Activated T-helper 2 cell treated with anti-CD3 and anti-CD28 coated beads, Interferon-gamma antibody, Interleukin-2, Interleukin-4, amounts not matched to agents 10 μg/mL and 5 μg/mL and 100 μg/mL, durations not matched to agents 14 hours and 24 hours and 36 hours (primary cell): ENCODE data around the gene NRROS. TPM values are rescaled to one million over a fixed set of nuclear protein-coding genes. Genes with fewer than 3 reads are reported as not detected.
A peak's percentile ranks its signal among the peaks of the same experiment; 100 is the strongest.

ENCODE experiments used
- DNase-seq: peaks from one replicate; pipeline ENCODE4 v3.0.0; 2021; ENCODE audit warnings: low spot score
- H3K27ac Mint-ChIP-seq: one replicate; pipeline ENCODE4 v1.8.0; 2021; ENCODE audit warnings: mixed read lengths
- H3K27me3 Mint-ChIP-seq: one replicate; pipeline ENCODE4 v1.8.0; 2021; ENCODE audit warnings: low read depth, mixed read lengths
- H3K36me3 Mint-ChIP-seq: one replicate; pipeline ENCODE4 v1.8.0; 2021; ENCODE audit warnings: low read depth, mixed read lengths
- H3K4me1 Mint-ChIP-seq: one replicate; pipeline ENCODE4 v1.8.0; 2021; ENCODE audit warnings: low read depth, mixed read lengths
- H3K4me3 Mint-ChIP-seq: one replicate; pipeline ENCODE4 v1.8.0; 2021; ENCODE audit warnings: low read depth, mild to moderate bottlenecking, moderate library complexity, mixed read lengths
- H3K9me3 Mint-ChIP-seq: one replicate; pipeline ENCODE4 v1.8.0; 2021; ENCODE audit warnings: mixed read lengths
- intact Hi-C: fragments of 100-400 bp; cut with micrococcal nuclease; formaldehyde crosslinking; loops from one replicate; pipeline ENCODE4 v1.15.1; 2023
- total RNA-seq: library from RNA; stranded (reverse); gene quantifications from 2 replicates; pipeline ENCODE4 v1.2.3, GENCODE V29; 2022

The NRROS gene
- total RNA-seq, 1 donor from 2014 or later = 51.4 TPM

GRCh38 chr3:196659901-196660351, 20.4 kb downstream of the NRROS start:
- Mint-ChIP-seq H3K9me3 (no peaks in the 10 kb centered on the region), H3K4me1 (peaks cover 7% of the 10 kb centered on the region), H3K27me3 (no peaks in the 10 kb centered on the region), H3K36me3 (peaks cover 70% of the 10 kb centered on the region), H3K4me3 (no peak overlapping the region), H3K27ac (no peak overlapping the region)
- no peak for DNase-seq
- intact Hi-C loops = no loop called here

- Mint-ChIP-seq H3K27me3 (no peaks in the 10 kb centered on the region), H3K9me3 (no peaks in the 10 kb centered on the region)
- intact Hi-C loops = no loop called here
These were observed 21.1 kb downstream of the NRROS start for GRCh38 chr3:196660381-196661166.

GRCh38 chr3:196661400-196661799, 21.9 kb downstream of the NRROS start:
- no peak overlapping the region for H3K4me3 Mint-ChIP-seq
- H3K27me3 Mint-ChIP-seq = no peaks in the 10 kb centered on the region
- H3K36me3 Mint-ChIP-seq = peaks cover 66% of the 10 kb centered on the region
- H3K27ac Mint-ChIP-seq = no peak overlapping the region
- intact Hi-C loops = no loop called here
- DNase-seq = no peak
- H3K4me1 Mint-ChIP-seq = peaks cover 7% of the 10 kb centered on the region
- H3K9me3 Mint-ChIP-seq = no peaks in the 10 kb centered on the region

More at GRCh38 chr3:196660381-196661166, 21.1 kb downstream of the NRROS start:
- Mint-ChIP-seq H3K36me3 (peaks cover 67% of the 10 kb centered on the region), H3K27ac (no peak overlapping the region), H3K4me3 (no peak overlapping the region), H3K4me1 (peaks cover 7% of the 10 kb centered on the region)
- DNase-seq = no peak

- Mint-ChIP-seq H3K9me3 (no peaks in the 10 kb centered on the region), H3K27me3 (no peaks in the 10 kb centered on the region), H3K36me3 (peaks cover 62% of the 10 kb centered on the region), H3K4me3 (no peak overlapping the region), H3K27ac (no peak overlapping the region), H3K4me1 (peaks cover 6% of the 10 kb centered on the region)
- DNase-seq = no peak
- intact Hi-C loops = no loop called here
These were observed 22.5 kb downstream of the NRROS start for GRCh38 chr3:196662033-196662432.

- intact Hi-C loops = no loop called here
- H3K4me1 Mint-ChIP-seq = peaks cover 6% of the 10 kb centered on the region
These were observed 23.4 kb downstream of the NRROS start for GRCh38 chr3:196662711-196663571.

GRCh38 chr3:196666001-196666867, 26.7 kb downstream of the NRROS start:
- H3K4me1 Mint-ChIP-seq = peaks cover 16% of the 10 kb centered on the region
- no peak overlapping the region for H3K27ac Mint-ChIP-seq
- H3K27me3 Mint-ChIP-seq = no peaks in the 10 kb centered on the region
- H3K9me3 Mint-ChIP-seq = no peaks in the 10 kb centered on the region
- intact Hi-C loops = no loop called here
- H3K36me3 Mint-ChIP-seq = peaks cover 32% of the 10 kb centered on the region
- H3K4me3 Mint-ChIP-seq = no peak overlapping the region
- no peak for DNase-seq

More at GRCh38 chr3:196662711-196663571, 23.4 kb downstream of the NRROS start:
- H3K36me3 Mint-ChIP-seq = peaks cover 52% of the 10 kb centered on the region
- no peaks in the 10 kb centered on the region for H3K27me3 Mint-ChIP-seq
- no peak for DNase-seq
- H3K9me3 Mint-ChIP-seq = no peaks in the 10 kb centered on the region
- no peak overlapping the region for H3K27ac Mint-ChIP-seq
- H3K4me3 Mint-ChIP-seq = no peak overlapping the region

- intact Hi-C loops = no loop called here
- Mint-ChIP-seq H3K4me3 (no peak overlapping the region), H3K27me3 (no peaks in the 10 kb centered on the region), H3K4me1 (peaks cover 20% of the 10 kb centered on the region), H3K27ac (no peak overlapping the region), H3K9me3 (no peaks in the 10 kb centered on the region), H3K36me3 (peaks cover 23% of the 10 kb centered on the region)
- no peak for DNase-seq
These were observed 27.7 kb downstream of the NRROS start for GRCh38 chr3:196667056-196667825.

DNA sequence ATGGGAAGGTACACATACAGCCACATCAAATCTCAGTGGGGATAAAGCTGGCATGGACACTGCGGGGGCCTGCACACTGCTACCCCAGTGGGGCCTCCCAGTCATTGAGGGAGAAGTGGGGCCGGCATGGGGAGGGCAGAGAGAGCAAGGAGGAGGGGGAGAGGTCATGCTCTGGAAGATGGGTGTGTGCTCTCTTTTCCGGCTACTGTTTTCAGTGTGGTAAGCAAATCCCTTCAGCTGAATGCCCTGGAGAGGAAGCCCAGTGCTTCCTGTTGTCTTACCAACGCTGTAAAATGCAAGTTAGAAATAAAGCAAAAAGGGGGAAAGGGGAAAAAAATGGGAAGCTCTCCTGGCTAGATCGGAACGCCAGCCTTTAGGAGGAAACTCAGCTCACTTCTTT, 30.8 kb downstream of the NRROS start:
- DNase-seq = no peak
- H3K4me3 Mint-ChIP-seq = peak overlapping the region; percentile 17
- H3K27ac Mint-ChIP-seq = peak overlapping the region; percentile 16
- H3K9me3 Mint-ChIP-seq = peaks cover 4% of the 10 kb centered on the region
- peaks cover 20% of the 10 kb centered on the region for H3K36me3 Mint-ChIP-seq
- no peaks in the 10 kb centered on the region for H3K27me3 Mint-ChIP-seq
- H3K4me1 Mint-ChIP-seq = peaks cover 16% of the 10 kb centered on the region
- intact Hi-C loops = no loop called here

DNA sequence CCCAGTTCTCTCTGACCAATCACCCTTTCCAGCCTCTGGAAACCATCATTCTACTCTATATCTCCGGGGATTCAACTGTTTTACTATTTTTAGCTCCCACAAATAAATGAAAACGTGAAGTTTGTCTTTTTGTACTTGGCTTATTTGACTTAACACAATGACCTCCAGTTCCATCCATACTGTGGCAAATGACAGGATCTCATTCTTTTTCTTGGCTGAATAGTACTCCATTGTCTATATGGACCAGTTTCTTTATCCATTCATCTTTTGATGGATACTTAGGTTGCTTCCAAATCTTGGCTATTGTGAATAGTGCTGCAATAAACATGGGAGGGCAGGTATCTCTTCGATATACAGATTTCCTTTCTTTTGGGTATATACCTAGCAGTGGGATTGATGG, 34.1 kb downstream of the NRROS start:
- Mint-ChIP-seq H3K4me3 (no peak overlapping the region), H3K36me3 (peaks cover 12% of the 10 kb centered on the region), H3K27ac (no peak overlapping the region), H3K9me3 (peaks cover 4% of the 10 kb centered on the region), H3K27me3 (no peaks in the 10 kb centered on the region), H3K4me1 (peaks cover 35% of the 10 kb centered on the region)
- intact Hi-C loops = no loop called here
- DNase-seq = no peak

DNA sequence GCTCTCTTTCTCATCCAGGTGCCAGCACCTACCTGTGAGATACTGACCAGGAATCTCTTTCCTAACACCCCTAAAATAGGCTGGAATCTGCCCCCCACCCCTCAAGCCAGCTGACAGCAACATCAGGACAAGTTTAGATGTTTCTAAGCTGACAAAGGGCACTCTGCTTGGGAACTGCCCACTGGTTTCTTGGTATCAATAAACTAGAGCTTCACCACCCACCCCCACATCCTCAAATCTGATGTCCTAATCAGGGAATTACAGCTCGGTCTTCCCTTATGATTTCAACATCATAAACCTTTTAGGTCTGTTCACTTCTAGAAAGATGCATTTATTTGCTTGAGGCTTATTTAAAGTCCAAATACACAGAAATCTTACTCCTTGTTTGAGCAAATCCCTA, 37.9 kb downstream of the NRROS start:
- Mint-ChIP-seq H3K27me3 (no peaks in the 10 kb centered on the region), H3K4me3 (no peak overlapping the region), H3K9me3 (peaks cover 9% of the 10 kb centered on the region), H3K27ac (no peak overlapping the region), H3K4me1 (peaks cover 23% of the 10 kb centered on the region), H3K36me3 (peaks cover 18% of the 10 kb centered on the region)
- no peak for DNase-seq
- intact Hi-C loops = no loop called here

- Mint-ChIP-seq H3K4me1 (peaks cover 23% of the 10 kb centered on the region), H3K36me3 (peaks cover 22% of the 10 kb centered on the region), H3K27ac (no peak overlapping the region), H3K9me3 (peaks cover 11% of the 10 kb centered on the region), H3K27me3 (no peaks in the 10 kb centered on the region), H3K4me3 (no peak overlapping the region)
- intact Hi-C loops = no loop called here
- no peak for DNase-seq
These were observed 38.4 kb downstream of the NRROS start for GRCh38 chr3:196677931-196678330.
